A549 (cell line): ENCODE data around the gene MT3. TPM values are rescaled to one million over a fixed set of nuclear protein-coding genes. Genes with fewer than 3 reads are reported as not detected.

ENCODE experiments used
- ATAC-seq, 2 experiments: fragments of 200-7000 bp in 1 of 2; fragments of >200 bp in 1 of 2; cut with Nextera tagmentation in 1 of 2; cut with Tn5 transposase in 1 of 2; 3 replicates each; pipeline versions ENCODE4 v1.8.0 to v1.9.1; 2018 to 2020; ENCODE audit warnings: mild to moderate bottlenecking in 1 of 2, moderate library complexity in 1 of 2
- CTCF ChIA-PET: fragments of 300-600 bp; sonication (Branson Sonifier 250); formaldehyde crosslinking; extraction: SDS; loops from one replicate; lab custom pipeline; 2021; ENCODE audit warnings: antibody characterized with exemption, inconsistent platforms; lab: Yijun Ruan, JAX
- POLR2A ChIA-PET: fragments of 350-600 bp; formaldehyde crosslinking; extraction: SDS; loops from one replicate; lab custom pipeline; 2021; ENCODE audit warnings: antibody characterized with exemption, inconsistent platforms; lab: Yijun Ruan, JAX
- DNase-seq, 2 experiments: peaks; one replicate each; pipeline versions ENCODE4 v3.0.0 to v3.0.0-alpha.2; 2011 to 2016; ENCODE audit warnings: low read depth in 1 of 2, low spot score in 1 of 2
- FAIRE-seq: peaks from 2 replicates; lab custom pipeline; 2011; peaks lifted over from hg19 to GRCh38; lab: Jason Lieb, UNC
- H3K27ac ChIP-seq, 2 experiments: fragments of >200 bp; sonication (Bioruptor Twin); formaldehyde crosslinking; 3 replicates each; pipeline ENCODE4 v1.5.1; 2016 to 2017
- H3K4me1 ChIP-seq: fragments of >200 bp; sonication (Bioruptor Twin); formaldehyde crosslinking; 3 replicates; pipeline ENCODE4 v1.6.1; 2016
- H3K4me2 ChIP-seq: fragments of >200 bp; sonication (Bioruptor Twin); formaldehyde crosslinking; 3 replicates; pipeline ENCODE4 v1.6.1; 2016
- H3K4me3 ChIP-seq: fragments of >200 bp; sonication (Bioruptor Twin); formaldehyde crosslinking; 3 replicates; pipeline ENCODE4 v1.5.1; 2016
- H3K9me3 ChIP-seq: fragments of >200 bp; sonication (Bioruptor Twin); formaldehyde crosslinking; 3 replicates; pipeline ENCODE4 v1.6.1; 2016
- BHLHE40 ChIP-seq: IDR thresholded peaks from 2 replicates; pipeline ENCODE4 v1.6.1; 2012; ENCODE audit warnings: low read depth, low read length, inconsistent platforms
- CHD2 ChIP-seq: fragments of 150-350 bp; IDR thresholded peaks from 2 replicates; pipeline ENCODE4 v1.6.1; 2014; ENCODE audit warnings: low read length; ENCODE audit not compliant: partially characterized antibody
- CHD4 ChIP-seq: fragments of 200-600 bp; sonication (generic); IDR thresholded peaks from 2 replicates; pipeline ENCODE4 v1.6.1; 2016; ENCODE audit warnings: antibody characterized with exemption, mild to moderate bottlenecking, borderline replicate concordance
- ESRRA ChIP-seq: fragments of 150-350 bp; IDR thresholded peaks from 2 replicates; pipeline ENCODE4 v1.6.1; 2014; ENCODE audit warnings: mild to moderate bottlenecking, low read length, borderline replicate concordance
- FOSB ChIP-seq: fragments of 250-450 bp; sonication (Bioruptor Pico); IDR thresholded peaks from 2 replicates; pipeline ENCODE4 v1.5.0; 2020; ENCODE audit warnings: mild to moderate bottlenecking, moderate library complexity
- FOXS1 ChIP-seq: fragments of 250-450 bp; sonication (Bioruptor Pico); IDR thresholded peaks from 2 replicates; pipeline ENCODE4 v1.5.0; 2020; ENCODE audit warnings: mild to moderate bottlenecking, moderate library complexity
- HEYL ChIP-seq: fragments of 250-450 bp; sonication (Bioruptor Pico); IDR thresholded peaks from 2 replicates; pipeline ENCODE4 v1.8.0; 2021; ENCODE audit warnings: mild to moderate bottlenecking, moderate library complexity
- MAFK ChIP-seq: fragments of 450-650 bp; IDR thresholded peaks from 2 replicates; pipeline ENCODE4 v1.6.1; 2014; ENCODE audit not compliant: partially characterized antibody
- PHF8 ChIP-seq: fragments of 200-600 bp; sonication (generic); IDR thresholded peaks from 2 replicates; pipeline ENCODE4 v1.6.1; 2016; ENCODE audit warnings: low read depth, mild to moderate bottlenecking, antibody characterized with exemption, moderate library complexity, borderline replicate concordance
- POLR2A ChIP-seq: IDR thresholded peaks from 2 replicates; pipeline ENCODE4 v1.6.1; 2012; ENCODE audit warnings: mild to moderate bottlenecking, low read length
- RAD21 ChIP-seq, 2 experiments: fragments of >200 bp in 1 of 2; sonication (Bioruptor Twin) in 1 of 2; formaldehyde crosslinking in 1 of 2; IDR thresholded peaks in 1 of 2; conservative IDR thresholded peaks in 1 of 2; 2 replicates in 1 of 2; 3 replicates in 1 of 2; pipeline ENCODE4 v1.6.1; 2012 to 2018; ENCODE audit warnings: inconsistent platforms in 1 of 2
- RFX5 ChIP-seq: fragments of 450-650 bp; IDR thresholded peaks from 2 replicates; pipeline ENCODE4 v1.7.1; 2014; ENCODE audit warnings: antibody characterized with exemption, mild to moderate bottlenecking, moderate library complexity
- SMC3 ChIP-seq: fragments of >200 bp; sonication (Bioruptor Twin); formaldehyde crosslinking; IDR thresholded peaks from 3 replicates; pipeline ENCODE4 v1.6.1; 2018; ENCODE audit warnings: inconsistent platforms
- ZNF302 ChIP-seq: fragments of 250-450 bp; sonication (Bioruptor Pico); IDR thresholded peaks from 2 replicates; pipeline ENCODE4 v1.9.0; 2021; ENCODE audit warnings: inconsistent platforms, mild to moderate bottlenecking, moderate library complexity
- ZSCAN20 ChIP-seq: fragments of 250-450 bp; sonication (Bioruptor Pico); IDR thresholded peaks from 2 replicates; pipeline ENCODE4 v1.8.0; 2022; ENCODE audit warnings: mild to moderate bottlenecking, moderate library complexity
- WGBS: methylation state at CpG from one replicate; pipeline ENCODE4 v1.1.6; 2017; ENCODE audit errors: missing lambda C conversion rate; 5-methylcytosine and 5-hydroxymethylcytosine counted together
- polyA plus RNA-seq, 4 experiments: library from polyadenylated mRNA; depleted of rRNA in 3 of 4; stranded (reverse); fragments of >200 nt; fragmentation: RNase III in 1 of 4; extraction: RNeasy Plus Mini Kit Qiagen cat#74134 plus additional on column Dnase treatment in 1 of 4; gene quantifications; 2 replicates in 3 of 4; 3 replicates in 1 of 4; pipeline ENCODE4 v1.2.3, GENCODE V29; 2011 to 2017
- TF ChIP-seq, protein P1 (sequence below): fragments of >200 bp; sonication (Bioruptor Twin); formaldehyde crosslinking; IDR thresholded peaks from 3 replicates; pipeline ENCODE4 v1.5.1; 2016
- TF ChIP-seq, protein P2 (sequence below): fragments of >200 bp; sonication (Bioruptor Twin); formaldehyde crosslinking; IDR thresholded peaks from 3 replicates; pipeline ENCODE4 v1.6.1; 2016
- TF ChIP-seq, protein P3 (sequence below): fragments of 250-450 bp; sonication (Bioruptor Pico); IDR thresholded peaks from 2 replicates; pipeline ENCODE4 v1.5.0; 2020; ENCODE audit warnings: low read depth, mild to moderate bottlenecking, moderate library complexity

The MT3 gene
- polyA plus RNA-seq, 2 of the 4 experiments (the other 2 are of a cell fraction): 0.16 to 0.21 TPM

DNA sequence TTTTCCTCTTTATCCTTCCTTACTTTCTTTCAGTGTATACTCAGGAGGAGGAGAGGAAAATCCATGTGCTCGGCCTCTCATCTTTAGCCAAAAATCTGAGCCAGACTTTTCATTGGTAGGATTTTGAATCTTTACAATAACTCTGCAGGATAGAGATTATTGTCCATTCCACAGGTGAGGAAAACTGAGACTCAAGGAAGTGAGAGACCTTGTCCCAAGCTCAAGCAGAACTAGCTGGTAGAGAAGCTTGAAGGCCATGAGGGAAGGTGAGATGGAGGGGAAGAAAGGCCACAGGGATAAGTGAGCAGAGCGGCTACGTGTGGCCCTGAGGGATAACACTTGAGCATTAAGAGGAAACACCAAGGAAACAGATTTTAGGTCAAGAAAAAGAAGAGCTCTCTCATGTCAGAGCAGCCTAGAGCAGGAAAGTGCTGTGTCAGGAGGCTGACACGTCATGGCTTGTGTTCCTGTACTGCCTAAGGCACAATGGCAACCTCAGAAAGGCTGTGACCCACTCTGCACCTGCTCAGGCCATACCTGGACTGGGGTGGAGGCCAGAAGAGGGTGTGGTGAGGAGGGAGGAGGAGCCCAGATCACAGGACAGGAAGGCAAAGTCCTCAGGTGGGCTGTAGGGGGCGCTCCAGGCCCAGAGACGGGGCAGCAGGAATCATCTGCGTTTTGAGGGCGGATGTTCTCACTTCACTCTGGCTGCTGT, 12.6 kb upstream of the MT3 start:
- 25% methylated on average over 8 of the region's 8 CpGs for WGBS
- no peak overlapping the region for H3K4me3 ChIP-seq
- TF ChIP-seq ESRRA: no peak
- peak; percentile 77 to 92 for TF ChIP-seq RAD21 (conservative IDR thresholded peaks at IDR 0.05 in 1 of 2, IDR thresholded peaks at IDR 0.05 in 1 of 2)
- no peak for TF ChIP-seq POLR2A
- TF ChIP-seq MAFK: peak; percentile 41
- no peak for TF ChIP-seq FOSB (CRISPR knock-in tag)
- TF ChIP-seq CHD4: no peak
- no peak for TF ChIP-seq PHF8
- TF ChIP-seq, protein P1, sequence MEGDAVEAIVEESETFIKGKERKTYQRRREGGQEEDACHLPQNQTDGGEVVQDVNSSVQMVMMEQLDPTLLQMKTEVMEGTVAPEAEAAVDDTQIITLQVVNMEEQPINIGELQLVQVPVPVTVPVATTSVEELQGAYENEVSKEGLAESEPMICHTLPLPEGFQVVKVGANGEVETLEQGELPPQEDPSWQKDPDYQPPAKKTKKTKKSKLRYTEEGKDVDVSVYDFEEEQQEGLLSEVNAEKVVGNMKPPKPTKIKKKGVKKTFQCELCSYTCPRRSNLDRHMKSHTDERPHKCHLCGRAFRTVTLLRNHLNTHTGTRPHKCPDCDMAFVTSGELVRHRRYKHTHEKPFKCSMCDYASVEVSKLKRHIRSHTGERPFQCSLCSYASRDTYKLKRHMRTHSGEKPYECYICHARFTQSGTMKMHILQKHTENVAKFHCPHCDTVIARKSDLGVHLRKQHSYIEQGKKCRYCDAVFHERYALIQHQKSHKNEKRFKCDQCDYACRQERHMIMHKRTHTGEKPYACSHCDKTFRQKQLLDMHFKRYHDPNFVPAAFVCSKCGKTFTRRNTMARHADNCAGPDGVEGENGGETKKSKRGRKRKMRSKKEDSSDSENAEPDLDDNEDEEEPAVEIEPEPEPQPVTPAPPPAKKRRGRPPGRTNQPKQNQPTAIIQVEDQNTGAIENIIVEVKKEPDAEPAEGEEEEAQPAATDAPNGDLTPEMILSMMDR: peak; percentile 56
- no peak for TF ChIP-seq FOXS1 (CRISPR knock-in tag)
- no peak for TF ChIP-seq RFX5
- TF ChIP-seq CHD2: no peak
- TF ChIP-seq ZNF302: no peak
- TF ChIP-seq BHLHE40: no peak
- TF ChIP-seq, protein P2, sequence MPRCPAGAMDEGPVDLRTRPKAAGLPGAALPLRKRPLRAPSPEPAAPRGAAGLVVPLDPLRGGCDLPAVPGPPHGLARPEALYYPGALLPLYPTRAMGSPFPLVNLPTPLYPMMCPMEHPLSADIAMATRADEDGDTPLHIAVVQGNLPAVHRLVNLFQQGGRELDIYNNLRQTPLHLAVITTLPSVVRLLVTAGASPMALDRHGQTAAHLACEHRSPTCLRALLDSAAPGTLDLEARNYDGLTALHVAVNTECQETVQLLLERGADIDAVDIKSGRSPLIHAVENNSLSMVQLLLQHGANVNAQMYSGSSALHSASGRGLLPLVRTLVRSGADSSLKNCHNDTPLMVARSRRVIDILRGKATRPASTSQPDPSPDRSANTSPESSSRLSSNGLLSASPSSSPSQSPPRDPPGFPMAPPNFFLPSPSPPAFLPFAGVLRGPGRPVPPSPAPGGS: no peak
- TF ChIP-seq, protein P3, sequence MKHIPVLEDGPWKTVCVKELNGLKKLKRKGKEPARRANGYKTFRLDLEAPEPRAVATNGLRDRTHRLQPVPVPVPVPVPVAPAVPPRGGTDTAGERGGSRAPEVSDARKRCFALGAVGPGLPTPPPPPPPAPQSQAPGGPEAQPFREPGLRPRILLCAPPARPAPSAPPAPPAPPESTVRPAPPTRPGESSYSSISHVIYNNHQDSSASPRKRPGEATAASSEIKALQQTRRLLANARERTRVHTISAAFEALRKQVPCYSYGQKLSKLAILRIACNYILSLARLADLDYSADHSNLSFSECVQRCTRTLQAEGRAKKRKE (CRISPR knock-in tag): no peak
- TF ChIP-seq ZSCAN20 (CRISPR knock-in tag): no peak
- TF ChIP-seq SMC3: peak; percentile 47; the same call in 2 of the 3 replicates
- ATAC-seq: peak; percentile 85 to 98
- no peak overlapping the region for H3K27ac ChIP-seq
- no peak overlapping the region for H3K4me2 ChIP-seq
- CTCF ChIA-PET: interaction anchor here (0.6 to 3.6 kb wide), 13 partner anchors 9 to 137 kb away, joined by 3 to 22 read pairs (median 5); partner anchors contain the start of gene MT3
- POLR2A ChIA-PET: no interaction called here
- DNase-seq: peak; percentile 41 to 72
- FAIRE-seq: no peak
- peaks cover 12% of the 10 kb centered on the region for H3K9me3 ChIP-seq
- H3K4me1 ChIP-seq: peaks cover 2% of the 10 kb centered on the region; the same call in 2 of the 3 replicates

DNA sequence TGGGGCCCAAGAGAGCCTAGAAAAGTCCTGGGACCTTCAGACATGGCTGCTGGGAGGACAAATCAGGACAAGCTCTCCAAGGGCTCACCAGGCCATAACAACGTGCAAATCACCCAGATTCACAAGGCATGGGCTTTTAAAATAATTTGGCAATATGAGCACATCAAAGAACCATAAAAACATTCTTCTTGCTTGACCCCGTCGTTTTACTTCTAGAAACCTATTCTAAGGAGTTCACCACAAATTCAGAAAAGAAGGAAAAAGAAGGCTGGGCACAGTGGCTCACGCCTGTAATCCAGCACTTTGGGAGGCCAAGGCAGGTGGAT, 12.1 kb upstream of the MT3 start:
- H3K4me2 ChIP-seq: no peak overlapping the region
- no peak overlapping the region for H3K27ac ChIP-seq
- H3K4me3 ChIP-seq: no peak overlapping the region
- TF ChIP-seq RAD21 (conservative IDR thresholded peaks at IDR 0.05 in 1 of 2, IDR thresholded peaks at IDR 0.05 in 1 of 2) (peak in 1 of 2 experiments; percentile 1; a peak in 1 of 5 replicates), HEYL (no peak)
- DNase-seq (no peak), FAIRE-seq (no peak), ATAC-seq (no peak)
- CTCF ChIA-PET: interaction anchor here (0.6 to 3.6 kb wide), 14 partner anchors 8 to 137 kb away, joined by 3 to 22 read pairs (median 4); partner anchors contain the start of gene MT3
- peaks cover 8% of the 10 kb centered on the region; the same call in 2 of the 3 replicates for H3K4me1 ChIP-seq
- H3K9me3 ChIP-seq: peaks cover 12% of the 10 kb centered on the region
- 86% methylated on average over 4 of the region's 4 CpGs for WGBS
- POLR2A ChIA-PET: no interaction called here
